Esophagus mucosa (tissue), 1 donor: ENCODE results near the gene KCNJ6. TPM values are rescaled to one million over a fixed set of nuclear protein-coding genes. Genes with fewer than 3 reads are reported as not detected.
"Not testable (repeated sequence)": the region's sequence is repeated elsewhere in the genome, so short reads cannot be mapped to it uniquely, and the experiment has no call there.

Experiments
- ATAC-seq: fragments of 200-7000 bp; cut with Tn5 transposase; one replicate; pipeline ENCODE4 v1.9.1; 2020
- total RNA-seq: library from RNA; stranded (reverse); gene quantifications from one replicate; pipeline ENCODE4 v1.2.4, GENCODE V29; 2023
- donor health status: DM: yes; HTN: yes; CAD: no.

KCNJ6 gene
- total RNA-seq, 1 donor from 2014 or later, result not detected

DNA sequence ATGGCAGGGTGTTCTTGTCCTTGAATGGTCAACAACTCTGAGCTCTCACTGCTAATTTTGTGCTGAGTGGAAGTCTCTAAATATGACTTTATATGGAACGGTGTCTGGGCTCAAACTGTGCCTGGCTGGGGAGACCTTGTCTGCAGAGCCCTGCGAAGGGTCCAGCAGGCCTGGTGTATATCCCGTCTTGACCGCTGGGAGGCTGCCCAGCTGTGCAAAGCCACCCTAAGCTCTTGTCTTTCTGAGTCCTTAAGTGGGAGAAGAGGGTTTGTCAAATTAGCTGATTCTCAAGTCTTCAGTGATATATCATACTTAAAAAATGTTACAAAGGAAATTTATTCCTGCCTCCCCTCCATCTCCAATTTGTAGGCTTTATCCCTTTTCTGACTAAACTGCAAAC, 198.7 kb downstream of the KCNJ6 start:
- no peak for ATAC-seq

DNA sequence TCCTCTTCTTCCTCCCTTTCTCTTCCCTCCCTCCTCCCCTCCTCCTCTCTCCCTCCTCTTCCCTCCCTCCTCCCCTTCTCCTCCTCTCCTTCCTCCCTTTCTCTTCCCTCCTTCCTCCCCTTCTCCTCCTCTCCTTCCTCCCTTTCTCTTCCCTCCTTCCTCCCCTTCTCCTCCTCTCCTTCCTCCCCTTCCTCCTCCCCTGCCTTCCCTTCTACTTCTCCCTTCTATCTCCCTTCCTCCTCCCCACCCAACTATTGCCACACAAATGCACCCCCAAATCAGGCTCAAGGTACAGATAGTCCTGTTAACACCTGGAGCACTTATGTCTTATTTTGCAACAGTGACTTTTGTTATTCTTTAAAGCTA, 203.7 kb downstream of the KCNJ6 start:
- not testable (repeated sequence) for ATAC-seq

- peak; percentile 84 for ATAC-seq
Measured at GRCh38 chr21:37711836-37712568, 204.3 kb downstream of the KCNJ6 start.

DNA sequence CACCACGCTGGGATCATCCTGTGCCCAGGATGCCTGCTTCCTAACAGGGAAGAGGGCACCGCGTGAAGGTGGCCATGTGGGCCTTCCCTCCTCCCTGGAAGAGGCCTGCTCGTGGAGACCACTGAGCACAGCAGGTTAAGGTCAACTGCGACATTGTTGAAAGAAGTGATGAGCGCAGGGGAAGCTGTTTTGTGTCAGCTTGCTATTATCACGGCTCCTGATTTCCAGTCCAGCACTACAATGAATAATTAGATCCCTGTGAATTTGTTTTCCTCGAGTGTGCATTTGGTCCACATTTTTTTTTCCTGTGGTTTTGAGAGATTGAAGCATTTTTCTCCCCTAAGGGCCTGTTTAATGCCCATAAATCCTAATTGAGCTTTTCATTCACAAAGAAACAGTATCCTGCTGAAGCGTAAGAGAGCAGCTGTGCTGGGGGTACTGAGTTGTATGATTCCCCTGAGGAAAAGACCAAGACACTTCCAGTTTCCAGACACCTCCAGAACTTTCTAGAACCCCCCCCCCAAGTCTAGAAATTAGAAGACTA, 204.9 kb downstream of the KCNJ6 start:
- ATAC-seq, result no peak

DNA sequence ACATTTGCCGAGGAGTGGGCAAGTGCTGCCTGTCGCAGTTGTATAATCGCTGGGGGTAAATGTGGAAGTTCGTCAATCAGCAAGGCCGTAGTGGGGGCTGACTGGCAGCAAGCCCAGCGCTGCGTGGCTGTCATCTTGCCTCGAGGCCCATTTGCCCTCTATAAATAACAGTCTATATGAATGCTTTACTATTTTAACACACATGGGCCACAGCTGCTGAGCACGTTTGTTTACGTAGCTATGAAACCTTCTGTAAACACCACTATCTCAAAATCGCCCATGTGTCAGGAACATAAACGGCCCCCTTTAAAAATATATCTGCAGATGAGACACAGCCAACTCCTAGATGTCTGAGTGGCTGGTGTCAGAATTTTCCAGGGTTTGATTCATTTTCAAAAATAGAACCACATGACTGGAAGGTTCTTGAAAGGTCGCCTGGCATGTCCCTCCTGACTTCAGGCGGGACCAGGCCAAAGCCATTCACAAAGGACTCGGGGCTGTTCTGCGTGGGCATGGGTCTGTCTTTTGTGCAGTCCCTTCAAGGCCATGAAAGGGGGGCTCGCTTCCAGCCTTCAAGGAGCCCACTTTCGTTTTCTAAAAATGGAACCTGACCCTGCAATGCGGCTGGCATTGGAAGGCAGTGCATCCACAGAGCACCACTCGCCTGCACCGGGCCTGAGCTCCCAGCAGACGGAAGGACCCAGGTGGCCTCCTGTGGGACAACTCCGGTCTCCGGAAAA, 205.5 kb downstream of the KCNJ6 start:
- no peak for ATAC-seq

DNA sequence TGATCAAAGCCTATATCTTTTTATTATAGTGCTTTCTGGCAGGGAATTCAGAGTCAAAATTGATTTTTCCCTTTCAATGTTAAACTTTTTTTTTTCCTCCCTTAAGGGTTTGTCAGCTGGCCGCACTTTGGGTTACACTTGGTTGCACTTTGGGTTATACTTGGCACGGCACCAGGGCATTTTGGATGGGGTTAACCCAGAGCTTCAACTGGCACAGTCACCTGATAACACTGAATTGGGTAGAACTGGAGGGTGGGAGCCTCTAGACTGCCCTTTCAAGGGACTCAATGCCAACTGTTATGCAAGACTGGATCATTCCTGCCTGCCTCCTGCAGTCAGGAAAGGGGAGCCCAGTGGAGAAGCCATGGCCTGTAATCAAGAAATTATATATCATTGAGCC, 211.5 kb downstream of the KCNJ6 start:
- no peak for ATAC-seq

- no peak for ATAC-seq
Measured at GRCh38 chr21:37702241-37702640, 214.0 kb downstream of the KCNJ6 start.

- ATAC-seq, result peak; percentile 86
Measured at GRCh38 chr21:37700641-37701202, 215.5 kb downstream of the KCNJ6 start.

- ATAC-seq, result no peak
Measured at GRCh38 chr21:37699024-37699775, 217.1 kb downstream of the KCNJ6 start.

DNA sequence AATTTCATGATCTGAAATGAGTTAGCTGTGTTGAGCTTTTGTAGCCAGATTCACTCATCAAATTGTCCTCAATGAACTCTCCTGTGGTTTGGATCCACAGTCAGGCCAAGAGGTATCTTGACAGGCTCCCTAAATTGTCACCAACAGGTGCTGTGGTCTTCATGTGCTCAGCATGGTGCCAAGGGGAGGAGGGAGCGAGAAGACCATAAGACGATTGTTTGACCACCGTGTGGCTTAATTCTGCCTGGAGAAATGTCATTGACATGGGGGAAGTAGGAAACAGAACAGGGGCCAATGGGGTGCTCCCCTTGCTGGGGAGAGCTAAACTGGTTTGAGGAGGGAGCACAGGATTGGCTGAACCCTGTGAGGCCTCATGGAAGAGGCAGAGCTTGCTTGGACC, 219.3 kb downstream of the KCNJ6 start:
- no peak for ATAC-seq

GRCh38 chr21:37695111-37695510, 221.1 kb downstream of the KCNJ6 start:
- ATAC-seq, result no peak

DNA sequence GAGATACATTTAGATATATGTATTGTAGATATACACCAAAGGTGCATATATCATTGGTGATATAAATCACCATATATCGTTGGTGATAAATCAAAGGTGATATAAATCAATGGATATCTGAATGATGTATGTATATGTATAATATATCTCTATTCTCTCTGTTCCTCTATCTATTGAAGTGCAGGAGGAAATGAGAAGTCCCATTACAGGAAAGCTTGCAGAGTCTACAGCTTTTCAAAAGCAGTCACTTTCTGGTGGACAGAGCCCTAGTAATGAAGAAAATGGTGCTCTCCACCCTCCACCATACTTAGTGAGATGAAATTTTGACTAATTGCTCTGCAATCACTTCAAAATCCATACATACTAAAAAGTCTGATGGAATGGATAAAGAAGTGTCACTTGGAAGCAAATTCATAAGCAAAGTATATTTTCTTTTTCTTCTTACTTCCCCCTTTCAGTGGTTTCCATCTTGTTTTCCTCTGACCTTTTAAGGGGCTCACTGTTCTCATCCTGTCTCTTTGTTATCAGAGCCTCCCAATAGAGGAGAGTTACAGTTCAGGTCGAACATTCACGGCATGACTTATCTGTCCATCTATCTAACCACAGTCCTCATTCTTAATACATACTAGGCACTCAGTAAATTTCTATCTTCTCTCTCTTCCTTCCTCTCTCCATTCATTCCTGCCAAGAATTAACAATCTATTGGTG, 227.2 kb downstream of the KCNJ6 start:
- no peak for ATAC-seq

GRCh38 chr21:37686991-37687810, 229.1 kb downstream of the KCNJ6 start:
- ATAC-seq, result no peak

- ATAC-seq, result no peak
Measured at GRCh38 chr21:37684547-37684946, 231.7 kb downstream of the KCNJ6 start.

DNA sequence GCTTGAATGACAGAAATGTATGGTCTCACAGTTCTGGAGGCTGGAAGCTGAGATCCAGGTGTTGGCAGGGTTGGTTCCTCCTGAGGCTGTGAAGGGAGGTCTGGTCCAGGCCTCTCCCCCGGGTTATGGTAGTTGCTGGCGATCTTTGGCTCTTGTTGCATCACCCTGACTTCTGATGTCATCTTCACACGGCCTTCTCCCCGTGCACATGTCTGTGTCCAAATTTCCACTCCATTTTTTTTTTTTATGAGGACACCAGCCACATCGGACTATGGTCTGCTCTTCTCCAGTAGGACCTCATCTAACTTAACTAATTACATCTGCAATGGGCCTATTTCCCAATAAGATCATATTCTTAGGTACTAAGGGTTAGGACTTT, 232.2 kb downstream of the KCNJ6 start:
- ATAC-seq, result no peak

- ATAC-seq, result no peak
Measured at GRCh38 chr21:37683396-37684114, 232.7 kb downstream of the KCNJ6 start.

- no peak for ATAC-seq
Measured at GRCh38 chr21:37682966-37683365, 233.3 kb downstream of the KCNJ6 start.

DNA sequence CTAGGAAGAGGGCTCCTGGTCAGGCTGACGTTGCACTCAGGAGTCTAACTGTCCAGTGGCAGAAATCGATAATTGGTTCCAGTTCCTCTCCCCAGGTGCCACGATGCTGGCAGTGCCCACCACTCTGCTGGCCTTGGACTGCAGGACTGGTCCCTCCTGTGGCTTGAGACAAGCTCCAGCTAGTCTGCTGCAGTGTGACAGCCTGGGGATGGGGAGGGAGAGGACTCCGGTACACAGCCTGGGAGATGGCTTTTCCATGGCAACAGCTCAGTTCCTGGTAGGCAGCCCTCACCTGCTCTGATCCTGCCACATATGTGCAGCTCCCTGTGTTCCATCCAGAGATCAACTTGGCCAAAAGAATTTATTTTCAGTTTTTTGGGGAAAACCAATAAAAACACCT, 239.3 kb downstream of the KCNJ6 start:
- no peak for ATAC-seq

GRCh38 chr21:37675202-37675801, 241.0 kb downstream of the KCNJ6 start:
- ATAC-seq, result peak; percentile 49
